RWPE2 (cell line): Measurements from ENCODE around the gene SP3.
A peak's percentile ranks its signal among the peaks of the same experiment; 100 is the strongest.

ENCODE experiments used
- ATAC-seq: fragments of 200-7000 bp; cut with Tn5 transposase; 3 replicates; pipeline ENCODE4 v1.9.1; 2021; ENCODE audit warnings: low read depth
- DNase-seq: peaks from one replicate; pipeline ENCODE4 v3.0.0-alpha.2; 2020; ENCODE audit warnings: low spot score
- H3K27ac ChIP-seq: fragments of 450-650 bp; 2 replicates; pipeline ENCODE4 v1.5.1; 2017; ENCODE audit warnings: mild to moderate bottlenecking; ENCODE audit not compliant: poor library complexity, severe bottlenecking
- H3K27me3 ChIP-seq: fragments of 250-450 bp; sonication (Bioruptor Pico); 2 replicates; pipeline ENCODE4 v1.5.1; 2021; ENCODE audit warnings: mild to moderate bottlenecking, moderate library complexity; ENCODE audit not compliant: insufficient read depth, poor library complexity, severe bottlenecking
- H3K36me3 ChIP-seq: fragments of 250-450 bp; sonication (Bioruptor Pico); 2 replicates; pipeline ENCODE4 v1.5.1; 2020; ENCODE audit warnings: low read depth, mild to moderate bottlenecking, moderate library complexity
- H3K4me1 ChIP-seq: fragments of 250-450 bp; sonication (Bioruptor Pico); 2 replicates; pipeline ENCODE4 v1.5.1; 2021; ENCODE audit warnings: mild to moderate bottlenecking, moderate library complexity; ENCODE audit not compliant: insufficient read depth, poor library complexity, severe bottlenecking
- H3K4me3 ChIP-seq: fragments of 250-450 bp; sonication (Bioruptor Pico); 2 replicates; pipeline ENCODE4 v1.5.1; 2021; ENCODE audit warnings: mild to moderate bottlenecking, moderate library complexity; ENCODE audit not compliant: severe bottlenecking
- H3K9me3 ChIP-seq: fragments of 250-450 bp; sonication (Bioruptor Pico); 2 replicates; pipeline ENCODE4 v1.5.1; 2021; ENCODE audit warnings: mild to moderate bottlenecking, moderate library complexity; ENCODE audit not compliant: severe bottlenecking
- CTCF ChIP-seq: fragments of 450-650 bp; IDR thresholded peaks from one replicate; pipeline ENCODE4 v1.5.1; 2017; ENCODE audit warnings: mild to moderate bottlenecking, moderate library complexity; ENCODE audit not compliant: poor library complexity, severe bottlenecking

SP3 gene

GRCh38 chr2:173970516-173970924 is 5.3 kb upstream of the SP3 start:
- TF ChIP-seq CTCF: no peak
- H3K9me3 ChIP-seq: no peaks in the 10 kb centered on the region
- no peak for ATAC-seq
- peaks cover 18% of the 10 kb centered on the region for H3K4me1 ChIP-seq
- no peak for DNase-seq
- no peaks in the 10 kb centered on the region for H3K36me3 ChIP-seq
- H3K4me3 ChIP-seq: no peak overlapping the region
- H3K27ac ChIP-seq: no peak overlapping the region
- H3K27me3 ChIP-seq: no peaks in the 10 kb centered on the region

GRCh38 chr2:173969886-173970285 is 4.7 kb upstream of the SP3 start:
- Histone ChIP-seq H3K9me3 (no peaks in the 10 kb centered on the region), H3K4me1 (peaks cover 18% of the 10 kb centered on the region), H3K27me3 (no peaks in the 10 kb centered on the region), H3K4me3 (no peak overlapping the region), H3K36me3 (no peaks in the 10 kb centered on the region), H3K27ac (no peak overlapping the region)
- DNase-seq (no peak), ATAC-seq (no peak)
- no peak for TF ChIP-seq CTCF

DNA sequence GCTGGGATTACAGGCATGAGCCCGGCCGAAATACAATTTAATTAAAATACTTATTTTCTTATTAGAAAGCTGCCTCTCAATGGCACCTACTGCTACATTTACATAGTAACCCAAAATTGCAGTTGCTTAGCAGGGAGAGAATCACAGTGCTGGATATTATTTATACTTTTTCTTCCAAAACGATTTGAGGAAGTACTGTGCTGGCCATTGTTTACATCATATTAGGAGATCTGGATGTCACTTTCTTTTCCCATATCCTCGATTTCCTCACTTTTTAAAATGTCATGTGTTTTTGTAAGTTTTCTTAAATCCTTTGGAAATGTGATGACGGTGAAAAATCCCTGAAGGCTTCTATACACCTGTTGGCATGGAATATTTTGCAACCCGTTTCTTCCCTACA is 3.4 kb upstream of the SP3 start:
- Histone ChIP-seq H3K27me3 (no peaks in the 10 kb centered on the region), H3K4me1 (peaks cover 18% of the 10 kb centered on the region), H3K9me3 (no peaks in the 10 kb centered on the region), H3K36me3 (no peaks in the 10 kb centered on the region), H3K27ac (no peak overlapping the region), H3K4me3 (no peak overlapping the region)
- no peak for TF ChIP-seq CTCF
- no peak for ATAC-seq
- DNase-seq: no peak

DNA sequence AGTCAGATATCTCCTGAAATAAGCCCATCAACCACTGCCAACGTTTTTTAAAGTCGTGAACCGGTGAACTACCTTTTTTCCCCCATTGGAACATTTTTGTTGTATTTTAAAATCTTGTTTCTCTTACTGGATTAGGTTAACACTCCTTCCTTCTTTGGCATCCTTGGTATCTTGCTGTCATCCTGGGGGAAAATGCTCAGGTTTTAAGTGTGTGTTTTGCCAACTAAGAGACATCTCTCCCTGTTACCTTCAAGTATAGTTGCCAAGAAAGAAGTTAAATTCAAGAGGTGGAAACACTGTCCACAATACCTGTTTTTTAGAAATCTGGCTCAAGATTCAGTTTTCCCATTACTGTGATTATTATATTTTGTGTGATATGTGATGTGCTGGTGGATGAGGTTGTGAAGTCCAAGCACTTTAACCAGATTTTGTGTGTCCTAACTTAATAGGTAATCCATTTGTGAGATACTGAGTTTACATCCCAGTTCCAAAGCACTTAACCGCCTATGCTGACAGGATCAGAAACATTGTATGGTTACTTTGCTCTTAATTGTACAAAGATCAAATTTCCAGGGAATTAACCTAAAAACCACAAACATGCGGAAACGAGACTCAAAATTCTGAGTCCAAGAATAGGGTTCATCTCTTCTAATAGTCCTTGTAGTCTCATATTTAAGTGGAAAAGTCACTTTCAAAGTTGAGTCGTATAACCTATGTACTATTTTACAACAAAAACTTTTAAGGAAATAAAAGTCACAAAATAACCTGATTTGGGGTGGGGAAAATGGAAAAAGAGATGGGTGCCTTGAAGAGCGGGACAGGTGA is 1.3 kb upstream of the SP3 start:
- Histone ChIP-seq H3K36me3 (peaks cover 14% of the 10 kb centered on the region), H3K4me3 (peak overlapping the region; percentile 52), H3K27ac (peak overlapping the region; percentile 98), H3K27me3 (no peaks in the 10 kb centered on the region), H3K4me1 (peaks cover 11% of the 10 kb centered on the region), H3K9me3 (peaks cover under 1% of the 10 kb centered on the region)
- no peak for TF ChIP-seq CTCF
- DNase-seq (no peak), ATAC-seq (no peak)
